ENCODE data around the gene ENOX2. TPM values are rescaled to one million over a fixed set of nuclear protein-coding genes. Genes with fewer than 3 reads are reported as not detected.

The ENOX2 gene
- total RNA-seq, 4 donors from 2014 or later = 8.0 to 28.0 (median 15.2) TPM

- Histone ChIP-seq H3K9me3 (no peaks in the 10 kb centered on the region), H3K36me3 (no peaks in the 10 kb centered on the region), H3K27ac (no peak overlapping the region), H3K4me3 (no peak overlapping the region), H3K27me3 (no peaks in the 10 kb centered on the region), H3K4me1 (no peaks in the 10 kb centered on the region)
- DNase-seq (ENCODE audit: low spot score in 2 of 2) = no peak
- no peak for TF ChIP-seq POLR2A (IDR thresholded peaks at IDR 0.05)
- no peak for TF ChIP-seq EP300 (IDR thresholded peaks at IDR 0.05)
- no peak for TF ChIP-seq CTCF (IDR thresholded peaks at IDR 0.05)
- WGBS, 2 donors = 67 to 74% methylated on average over 2 of the region's 2 CpGs
These were observed 56.3 kb downstream of the ENOX2 start for GRCh38 chrX:130846746-130847145.

GRCh38 chrX:130841776-130842175 is 61.2 kb downstream of the ENOX2 start:
- no peak overlapping the region for H3K4me3 ChIP-seq
- no peak overlapping the region for H3K27ac ChIP-seq
- no peaks in the 10 kb centered on the region for H3K27me3 ChIP-seq
- WGBS, 2 donors = 81 to 93% methylated on average over 3 of the region's 3 CpGs
- no peaks in the 10 kb centered on the region for H3K36me3 ChIP-seq
- TF ChIP-seq CTCF (IDR thresholded peaks at IDR 0.05) (no peak), POLR2A (IDR thresholded peaks at IDR 0.05) (no peak)
- no peaks in the 10 kb centered on the region for H3K9me3 ChIP-seq
- H3K4me1 ChIP-seq = no peaks in the 10 kb centered on the region
- DNase-seq (ENCODE audit: low spot score in 2 of 2) = no peak

GRCh38 chrX:130840345-130840744 is 62.7 kb downstream of the ENOX2 start:
- 59 to 90% methylated on average over 2 of the region's 2 CpGs for WGBS, 2 donors
- Histone ChIP-seq H3K27me3 (no peaks in the 10 kb centered on the region), H3K36me3 (no peaks in the 10 kb centered on the region), H3K9me3 (no peaks in the 10 kb centered on the region), H3K4me1 (no peaks in the 10 kb centered on the region), H3K4me3 (no peak overlapping the region), H3K27ac (no peak overlapping the region)
- TF ChIP-seq POLR2A (IDR thresholded peaks at IDR 0.05) (no peak), CTCF (IDR thresholded peaks at IDR 0.05) (no peak), EP300 (IDR thresholded peaks at IDR 0.05) (no peak)
- no peak for DNase-seq (ENCODE audit: low spot score in 2 of 2)

GRCh38 chrX:130836447-130836846 is 66.6 kb downstream of the ENOX2 start:
- DNase-seq (ENCODE audit: low spot score in 2 of 2) = no peak
- Histone ChIP-seq H3K27me3 (peaks cover 0 to 3% of the 10 kb centered on the region in 2 donors), H3K27ac (no peak overlapping the region), H3K9me3 (no peaks in the 10 kb centered on the region), H3K4me1 (no peaks in the 10 kb centered on the region), H3K4me3 (no peak overlapping the region), H3K36me3 (no peaks in the 10 kb centered on the region)
- TF ChIP-seq POLR2A (IDR thresholded peaks at IDR 0.05) (no peak), CTCF (IDR thresholded peaks at IDR 0.05) (no peak), EP300 (IDR thresholded peaks at IDR 0.05) (no peak)
- 33 to 37% methylated on average over 2 of the region's 2 CpGs for WGBS, 2 donors

GRCh38 chrX:130834830-130835229 is 68.2 kb downstream of the ENOX2 start:
- WGBS, 2 donors = 57 to 73% methylated on average over 1 of the region's 1 CpG
- no peak overlapping the region for H3K4me3 ChIP-seq
- no peak for DNase-seq (ENCODE audit: low spot score in 2 of 2)
- no peak overlapping the region for H3K27ac ChIP-seq
- peaks cover 0 to 3% of the 10 kb centered on the region in 2 donors for H3K27me3 ChIP-seq
- H3K4me1 ChIP-seq = peaks cover 0 to 3% (median 0%) of the 10 kb centered on the region in 4 donors
- no peak for TF ChIP-seq EP300 (IDR thresholded peaks at IDR 0.05)
- H3K36me3 ChIP-seq = no peaks in the 10 kb centered on the region
- H3K9me3 ChIP-seq = no peaks in the 10 kb centered on the region

- TF ChIP-seq POLR2A (IDR thresholded peaks at IDR 0.05) (no peak), CTCF (IDR thresholded peaks at IDR 0.05) (no peak), EP300 (IDR thresholded peaks at IDR 0.05) (no peak)
- H3K27me3 ChIP-seq = peaks cover 0 to 3% of the 10 kb centered on the region in 2 donors
- peaks cover 0 to 5% (median 0%) of the 10 kb centered on the region in 4 donors for H3K4me1 ChIP-seq
- no peak overlapping the region for H3K27ac ChIP-seq
- H3K36me3 ChIP-seq = no peaks in the 10 kb centered on the region
- H3K9me3 ChIP-seq = no peaks in the 10 kb centered on the region
- H3K4me3 ChIP-seq = no peak overlapping the region
- DNase-seq (ENCODE audit: low spot score in 2 of 2) = no peak
- 21 to 24% methylated on average over 1 of the region's 1 CpG for WGBS, 2 donors
These were observed 68.9 kb downstream of the ENOX2 start for GRCh38 chrX:130834149-130834548.

All from tibial nerve (tissue), 4 donors.